Right lobe of liver (tissue), 6 donors: ENCODE data around the gene ESPL1. TPM values are rescaled to one million over a fixed set of nuclear protein-coding genes. Genes with fewer than 3 reads are reported as not detected.

Source experiments
- ATAC-seq, 4 donors: fragments of 200-7000 bp; cut with Tn5 transposase; one replicate each; pipeline ENCODE4 v1.9.1; 2020; ENCODE audit warnings: mild to moderate bottlenecking in 4 of 4, moderate library complexity in 4 of 4
- DNase-seq, 3 donors: peaks; one replicate each; pipeline ENCODE4 v3.0.0-alpha.2; 2020
- H3K27ac ChIP-seq, 3 donors: fragments of 200-600 bp; one replicate each; pipeline ENCODE4 v1.8.0; 2022
- H3K27me3 ChIP-seq, 2 donors: fragments of 200-600 bp; one replicate each; pipeline ENCODE4 v1.8.0; 2022
- H3K36me3 ChIP-seq, 4 donors: fragments of 200-600 bp; sonication (generic) in 1 of 4; one replicate each; pipeline versions ENCODE4 v1.5.1 to v1.8.0; 2017 to 2022; ENCODE audit warnings: control low read depth in 1 of 4
- H3K4me1 ChIP-seq, 4 donors: fragments of 200-600 bp; sonication (generic) in 1 of 4; one replicate each; pipeline versions ENCODE4 v1.5.1 to v1.8.0; 2017 to 2022; ENCODE audit warnings: control low read depth in 1 of 4
- H3K4me3 ChIP-seq, 3 donors: fragments of 200-600 bp; one replicate each; pipeline ENCODE4 v1.8.0; 2022
- H3K9me3 ChIP-seq, 4 donors: fragments of 200-600 bp; sonication (generic) in 1 of 4; one replicate each; pipeline versions ENCODE4 v1.5.1 to v1.8.0; 2017 to 2022; ENCODE audit warnings: control low read depth in 1 of 4
- CTCF ChIP-seq, 4 donors: fragments of 200-600 bp in 3 of 4; fragments of 450-650 bp in 1 of 4; IDR thresholded peaks; one replicate each; pipeline versions ENCODE4 v1.5.1 to v1.8.0; 2016 to 2022; ENCODE audit warnings: antibody characterized with exemption in 4 of 4, mild to moderate bottlenecking in 2 of 4
- POLR2A ChIP-seq: fragments of 450-650 bp; IDR thresholded peaks from one replicate; pipeline ENCODE4 v1.6.1; 2017; ENCODE audit warnings: antibody characterized with exemption, mild to moderate bottlenecking
- WGBS: methylation state at CpG from one replicate; pipeline ENCODE4 v1.1.6; 2018; ENCODE audit warnings: low coverage, low lambda C conversion rate; ENCODE audit not compliant: insufficient coverage; ENCODE audit errors: missing lambda C conversion rate; 5-methylcytosine and 5-hydroxymethylcytosine counted together
- intact Hi-C, 2 donors: fragments of 100-400 bp; cut with DNase I; formaldehyde crosslinking; loops; one replicate each; pipeline versions ENCODE4 v1.11.2 to v1.14.1; 2022
- total RNA-seq, 6 experiments: library from RNA; depleted of rRNA in 2 of 6; stranded (reverse); fragments of >200 nt in 2 of 6; fragmentation: NEBNext Ultra II Directional in 3 of 6; extraction: Animal tissue kit (Norgen Biotek cat#: 25700) in 3 of 6; gene quantifications; one replicate each; pipeline versions ENCODE4 v1.1.0 to v1.2.4, GENCODE V29; 2016 to 2023
- donor health status: DM: no; HTN: yes; CAD: no.
- donor health status: DM: no; HTN: no; CAD: no.
- donor health status: DM: no; HTN: no; CAD: no.
- donor health status: DM: no; HTN: yes; CAD: no.
- donor health status: DM: no; HTN: yes; CAD: no.

ESPL1 gene
- total RNA-seq, 6 experiments from 2014 or later, result 0.04 to 15.0 (median 4.5) TPM

- H3K4me3 ChIP-seq, result no peak overlapping the region
- no peaks in the 10 kb centered on the region for H3K27me3 ChIP-seq
- intact Hi-C loops, result no loop called here
- ATAC-seq, result no peak
- H3K4me1 ChIP-seq, result no peaks in the 10 kb centered on the region
- H3K9me3 ChIP-seq, result no peaks in the 10 kb centered on the region
- no peaks in the 10 kb centered on the region for H3K36me3 ChIP-seq
- no peak for TF ChIP-seq POLR2A
- TF ChIP-seq CTCF (IDR thresholded peaks at IDR 0.05), result no peak
- no peak for DNase-seq
- 93% methylated on average over 2 of the region's 4 CpGs for WGBS
- H3K27ac ChIP-seq, result no peak overlapping the region
Measured at GRCh38 chr12:53226815-53227214, 41.3 kb upstream of the ESPL1 start.

- no peak overlapping the region for H3K27ac ChIP-seq
- no peaks in the 10 kb centered on the region for H3K9me3 ChIP-seq
- DNase-seq (no peak), ATAC-seq (no peak)
- 87% methylated on average over 3 of the region's 11 CpGs for WGBS
- TF ChIP-seq POLR2A, result no peak
- intact Hi-C loops, result no loop called here
- H3K4me3 ChIP-seq, result no peak overlapping the region
- no peaks in the 10 kb centered on the region for H3K27me3 ChIP-seq
- peaks cover 0 to 1% (median 0%) of the 10 kb centered on the region in 4 donors for H3K4me1 ChIP-seq
- H3K36me3 ChIP-seq, result no peaks in the 10 kb centered on the region
Measured at GRCh38 chr12:53227341-53227740, 40.8 kb upstream of the ESPL1 start.

GRCh38 chr12:53227836-53228235 is 40.3 kb upstream of the ESPL1 start:
- H3K27me3 ChIP-seq, result no peaks in the 10 kb centered on the region
- no peak overlapping the region for H3K4me3 ChIP-seq
- intact Hi-C loops, result no loop called here
- no peak for DNase-seq
- ATAC-seq, result no peak
- H3K9me3 ChIP-seq, result no peaks in the 10 kb centered on the region
- H3K36me3 ChIP-seq, result no peaks in the 10 kb centered on the region
- H3K4me1 ChIP-seq, result peaks cover 0 to 4% (median 0%) of the 10 kb centered on the region in 4 donors
- no CpG with 5 or more reads among the region's 1 CpG for WGBS
- TF ChIP-seq POLR2A (no peak), CTCF (IDR thresholded peaks at IDR 0.05) (no peak)
- H3K27ac ChIP-seq, result no peak overlapping the region

- peaks cover 0 to 4% (median 0%) of the 10 kb centered on the region in 4 donors for H3K4me1 ChIP-seq
- intact Hi-C loops, result no loop called here
Measured at GRCh38 chr12:53229454-53229853, 38.6 kb upstream of the ESPL1 start.

More at GRCh38 chr12:53229454-53229853, 38.6 kb upstream of the ESPL1 start:
- DNase-seq (peak in 1 of 3 donors; percentile 11), ATAC-seq (no peak)
- H3K27me3 ChIP-seq, result no peaks in the 10 kb centered on the region
- H3K4me3 ChIP-seq, result no peak overlapping the region
- no peaks in the 10 kb centered on the region for H3K9me3 ChIP-seq
- no peaks in the 10 kb centered on the region for H3K36me3 ChIP-seq
- H3K27ac ChIP-seq, result no peak overlapping the region
- 100% methylated on average over 1 of the region's 2 CpGs for WGBS
- TF ChIP-seq POLR2A, result no peak
- no peak for TF ChIP-seq CTCF (IDR thresholded peaks at IDR 0.05)
